NCI-H2227 (cell line): ENCODE data around the gene NOP56.

Experiments used
- DNase-seq: peaks from one replicate; lab custom pipeline; 2025; ENCODE audit not compliant: unreplicated experiment; lab: John Stamatoyannopoulos, UW

NOP56 gene

GRCh38 chr20:2651772-2652723 lies at the start of gene NOP56:
NOP56 (plus strand) TSS chr20:2652632; CDS start chr20:2652661, 29 bp downstream.
- peak; percentile 96 for DNase-seq

- DNase-seq = no peak
Measured at GRCh38 chr20:2602746-2603145, 49.7 kb upstream of the NOP56 start.

GRCh38 chr20:2603816-2604505 lies 48.5 kb upstream of the NOP56 start:
- DNase-seq = peak; percentile 31

- DNase-seq = no peak
Measured at GRCh38 chr20:2604506-2604835, 48.0 kb upstream of the NOP56 start.

GRCh38 chr20:2606507-2607006 lies 45.9 kb upstream of the NOP56 start:
- no peak for DNase-seq

GRCh38 chr20:2610326-2610725 lies 42.1 kb upstream of the NOP56 start:
- no peak for DNase-seq

- DNase-seq = no peak
Measured at GRCh38 chr20:2610941-2611720, 41.3 kb upstream of the NOP56 start.

- DNase-seq = no peak
Measured at GRCh38 chr20:2612073-2612472, 40.4 kb upstream of the NOP56 start.

GRCh38 chr20:2616634-2617033 lies 35.8 kb upstream of the NOP56 start:
- no peak for DNase-seq

- no peak for DNase-seq
Measured at GRCh38 chr20:2617099-2617714, 35.2 kb upstream of the NOP56 start.

GRCh38 chr20:2618815-2619214 lies 33.6 kb upstream of the NOP56 start:
- DNase-seq = no peak

- DNase-seq = no peak
Measured at GRCh38 chr20:2619337-2619736, 33.1 kb upstream of the NOP56 start.

GRCh38 chr20:2619961-2620595 lies 32.4 kb upstream of the NOP56 start:
- no peak for DNase-seq

GRCh38 chr20:2624190-2624589 lies 28.2 kb upstream of the NOP56 start:
- DNase-seq = no peak

GRCh38 chr20:2625062-2625461 lies 27.4 kb upstream of the NOP56 start:
- no peak for DNase-seq

GRCh38 chr20:2626853-2627541 lies 25.4 kb upstream of the NOP56 start:
- DNase-seq = no peak

- no peak for DNase-seq
Measured at GRCh38 chr20:2631228-2631627, 21.2 kb upstream of the NOP56 start.

- no peak for DNase-seq
Measured at GRCh38 chr20:2633381-2633780, 19.1 kb upstream of the NOP56 start.

- DNase-seq = no peak
Measured at GRCh38 chr20:2637246-2637645, 15.2 kb upstream of the NOP56 start.

GRCh38 chr20:2640260-2640659 lies 12.2 kb upstream of the NOP56 start:
- DNase-seq = no peak
